GF-D8 (cell line): Measurements from ENCODE around the gene NCK2.
"Not testable (repeated sequence)": the region's sequence is repeated elsewhere in the genome, so short reads cannot be mapped to it uniquely, and the experiment has no call there.

Experiments
- DNase-seq: peaks from one replicate; lab custom pipeline; 2025; lab: John Stamatoyannopoulos, UW

NCK2 gene

GRCh38 chr2:105894327-105894944 lies 149.7 kb downstream of the NCK2 start:
- no peak for DNase-seq

GRCh38 chr2:105895990-105896764 lies 151.5 kb downstream of the NCK2 start:
- no peak for DNase-seq

- no peak for DNase-seq
These were observed 152.1 kb downstream of the NCK2 start for GRCh38 chr2:105896765-105897163.

- DNase-seq = not testable (repeated sequence)
These were observed 153.0 kb downstream of the NCK2 start for GRCh38 chr2:105897694-105898093.

GRCh38 chr2:105903051-105903674 lies 158.5 kb downstream of the NCK2 start:
- no peak for DNase-seq

GRCh38 chr2:105904938-105905337 lies 160.2 kb downstream of the NCK2 start:
- DNase-seq = no peak

GRCh38 chr2:105906481-105906880 lies 161.8 kb downstream of the NCK2 start:
- DNase-seq = no peak

GRCh38 chr2:105907184-105907583 lies 162.5 kb downstream of the NCK2 start:
- no peak for DNase-seq

- no peak for DNase-seq
These were observed 164.5 kb downstream of the NCK2 start for GRCh38 chr2:105909215-105909614.

- DNase-seq = no peak
These were observed 166.0 kb downstream of the NCK2 start for GRCh38 chr2:105910497-105911238.

GRCh38 chr2:105911425-105911824 lies 166.7 kb downstream of the NCK2 start:
- no peak for DNase-seq

- no peak for DNase-seq
These were observed 167.4 kb downstream of the NCK2 start for GRCh38 chr2:105912081-105912480.

- no peak for DNase-seq
These were observed 170.4 kb downstream of the NCK2 start for GRCh38 chr2:105915005-105915558.

GRCh38 chr2:105917226-105917625 lies 172.5 kb downstream of the NCK2 start:
- peak; percentile 37 for DNase-seq

GRCh38 chr2:105917688-105918087 lies 173.0 kb downstream of the NCK2 start:
- no peak for DNase-seq

GRCh38 chr2:105919191-105919811 lies 174.6 kb downstream of the NCK2 start:
- no peak for DNase-seq

- no peak for DNase-seq
These were observed 175.1 kb downstream of the NCK2 start for GRCh38 chr2:105919826-105920225.

GRCh38 chr2:105924271-105924670 lies 179.6 kb downstream of the NCK2 start:
- DNase-seq = no peak

GRCh38 chr2:105924932-105925331 lies 180.2 kb downstream of the NCK2 start:
- no peak for DNase-seq

GRCh38 chr2:105925390-105925789 lies 180.7 kb downstream of the NCK2 start:
- no peak for DNase-seq

GRCh38 chr2:105926960-105927678 lies 182.4 kb downstream of the NCK2 start:
- DNase-seq = no peak
